Calu3 (cell line): ENCODE data around the gene SLC4A2. TPM values are rescaled to one million over a fixed set of nuclear protein-coding genes. Genes with fewer than 3 reads are reported as not detected.

Experiments
- BruUV-seq: library from RNA; stranded (reverse); fragments of 400-500 nt; replicated peaks from 2 replicates; lab custom pipeline; 2021; lab: Mats Ljungman, UMichigan
- CTCF ChIA-PET: fragments of 300-600 bp; sonication (Branson Sonifier 250); formaldehyde crosslinking; loops from one replicate; lab custom pipeline; 2022; ENCODE audit warnings: antibody characterized with exemption; lab: Charles Lee
- DNase-seq: peaks from one replicate; pipeline ENCODE4 v3.0.0; 2022
- H3K27ac Mint-ChIP-seq: one replicate; pipeline ENCODE4 v1.8.0; 2022; ENCODE audit warnings: mixed read lengths; ENCODE audit not compliant: unreplicated experiment
- H3K27me3 Mint-ChIP-seq: one replicate; pipeline ENCODE4 v1.8.0; 2022; ENCODE audit warnings: mixed read lengths; ENCODE audit not compliant: unreplicated experiment
- H3K36me3 Mint-ChIP-seq: one replicate; pipeline ENCODE4 v1.8.0; 2022; ENCODE audit warnings: mild to moderate bottlenecking, moderate library complexity, mixed read lengths; ENCODE audit not compliant: insufficient read depth, unreplicated experiment
- H3K4me1 Mint-ChIP-seq: one replicate; pipeline ENCODE4 v1.8.0; 2022; ENCODE audit warnings: mild to moderate bottlenecking, low read depth, mixed read lengths; ENCODE audit not compliant: unreplicated experiment
- H3K4me3 Mint-ChIP-seq: one replicate; pipeline ENCODE4 v1.8.0; 2022; ENCODE audit warnings: mild to moderate bottlenecking, low read depth, moderate library complexity, mixed read lengths; ENCODE audit not compliant: unreplicated experiment
- H3K9me3 Mint-ChIP-seq: one replicate; pipeline ENCODE4 v1.8.0; 2022; ENCODE audit warnings: low read depth, mixed read lengths; ENCODE audit not compliant: unreplicated experiment
- intact Hi-C: fragments of 100-400 bp; cut with micrococcal nuclease; formaldehyde crosslinking; loops from one replicate; pipeline ENCODE4 v1.10.0; 2022; ENCODE audit not compliant: unreplicated experiment
- total RNA-seq: library from RNA; stranded (reverse); gene quantifications from 2 replicates; pipeline ENCODE4 v1.2.3, GENCODE V29; 2022
- TF ChIP-seq, protein P1 (sequence below): fragments of 200-600 bp; IDR thresholded peaks from one replicate; pipeline ENCODE4 v1.8.0; 2022; ENCODE audit warnings: antibody characterized with exemption; ENCODE audit not compliant: unreplicated experiment

Gene SLC4A2
- total RNA-seq, 1 experiment from 2014 or later, result 209 TPM

DNA sequence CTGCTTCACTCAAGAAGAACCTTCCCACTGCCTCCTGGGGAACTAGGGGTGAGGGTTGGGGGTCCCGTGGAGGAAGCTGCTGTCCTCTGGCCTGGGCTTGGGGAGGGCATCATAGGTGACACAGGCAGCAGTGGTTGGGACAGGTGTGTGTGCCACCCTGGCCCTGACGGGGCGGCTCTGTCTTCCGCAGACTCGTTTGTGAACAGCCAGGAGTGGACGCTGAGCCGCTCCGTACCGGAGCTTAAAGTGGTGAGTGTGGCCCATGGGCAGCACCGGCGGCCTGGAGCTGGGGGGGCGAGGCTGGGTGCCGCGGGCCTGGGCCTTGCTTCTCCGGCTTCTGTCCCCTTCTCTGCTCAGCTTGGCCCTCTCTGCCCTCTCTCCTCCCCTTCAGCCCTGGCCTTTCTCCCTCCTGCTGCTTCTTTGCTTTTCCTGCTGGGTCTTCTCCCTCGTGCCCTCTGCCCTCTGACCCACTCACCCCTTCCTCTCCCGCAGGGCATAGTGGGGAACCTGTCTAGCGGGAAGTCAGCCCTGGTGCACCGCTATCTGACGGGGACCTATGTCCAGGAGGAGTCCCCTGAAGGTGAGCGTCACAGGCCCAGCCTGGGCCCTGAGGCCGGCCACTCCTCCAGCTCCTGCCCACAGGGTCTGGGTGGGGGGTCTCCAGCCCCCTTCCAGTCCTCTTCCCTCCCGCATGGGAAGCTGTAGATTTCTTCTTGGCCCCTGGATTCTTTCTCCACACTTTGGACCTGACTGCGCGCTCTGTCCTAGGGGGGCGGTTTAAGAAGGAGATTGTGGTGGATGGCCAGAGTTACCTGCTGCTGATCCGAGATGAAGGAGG lies 57.4 kb downstream of the SLC4A2 start:
- TF ChIP-seq, protein P1, sequence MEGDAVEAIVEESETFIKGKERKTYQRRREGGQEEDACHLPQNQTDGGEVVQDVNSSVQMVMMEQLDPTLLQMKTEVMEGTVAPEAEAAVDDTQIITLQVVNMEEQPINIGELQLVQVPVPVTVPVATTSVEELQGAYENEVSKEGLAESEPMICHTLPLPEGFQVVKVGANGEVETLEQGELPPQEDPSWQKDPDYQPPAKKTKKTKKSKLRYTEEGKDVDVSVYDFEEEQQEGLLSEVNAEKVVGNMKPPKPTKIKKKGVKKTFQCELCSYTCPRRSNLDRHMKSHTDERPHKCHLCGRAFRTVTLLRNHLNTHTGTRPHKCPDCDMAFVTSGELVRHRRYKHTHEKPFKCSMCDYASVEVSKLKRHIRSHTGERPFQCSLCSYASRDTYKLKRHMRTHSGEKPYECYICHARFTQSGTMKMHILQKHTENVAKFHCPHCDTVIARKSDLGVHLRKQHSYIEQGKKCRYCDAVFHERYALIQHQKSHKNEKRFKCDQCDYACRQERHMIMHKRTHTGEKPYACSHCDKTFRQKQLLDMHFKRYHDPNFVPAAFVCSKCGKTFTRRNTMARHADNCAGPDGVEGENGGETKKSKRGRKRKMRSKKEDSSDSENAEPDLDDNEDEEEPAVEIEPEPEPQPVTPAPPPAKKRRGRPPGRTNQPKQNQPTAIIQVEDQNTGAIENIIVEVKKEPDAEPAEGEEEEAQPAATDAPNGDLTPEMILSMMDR, result no peak
- peaks cover 16% of the 10 kb centered on the region for H3K36me3 Mint-ChIP-seq
- H3K27me3 Mint-ChIP-seq, result no peaks in the 10 kb centered on the region
- DNase-seq, result no peak
- no TSS peak for BruUV-seq
- no peaks in the 10 kb centered on the region for H3K9me3 Mint-ChIP-seq
- CTCF ChIA-PET, result interaction anchor here (0.7 to 1.6 kb wide), 2 partner anchors 7 to 88 kb away, joined by 3 to 6 read pairs; partner anchors contain the start of gene ABCB8
- no peak overlapping the region for H3K27ac Mint-ChIP-seq
- H3K4me1 Mint-ChIP-seq, result peaks cover 7% of the 10 kb centered on the region
- intact Hi-C loops, result no loop called here
- no peak overlapping the region for H3K4me3 Mint-ChIP-seq

DNA sequence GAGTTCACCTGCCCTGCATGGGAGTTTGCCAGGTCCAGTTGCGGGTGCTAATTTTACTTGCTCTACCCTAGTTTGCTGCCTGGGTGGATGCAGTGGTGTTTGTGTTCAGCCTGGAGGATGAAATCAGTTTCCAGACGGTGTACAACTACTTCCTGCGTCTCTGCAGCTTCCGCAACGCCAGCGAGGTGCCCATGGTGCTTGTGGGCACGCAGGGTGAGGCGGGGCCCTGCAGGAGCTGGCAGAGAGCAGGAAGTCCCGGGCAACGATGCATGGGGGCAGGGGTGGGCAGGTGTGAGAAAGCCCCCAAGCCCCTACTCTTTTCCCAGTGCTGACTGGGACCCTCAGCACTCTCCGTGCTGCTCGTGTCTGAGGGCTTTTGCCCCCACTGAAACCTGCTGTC lies 58.2 kb downstream of the SLC4A2 start:
- CTCF ChIA-PET, result no interaction called here
- intact Hi-C loops, result no loop called here
- no peak for DNase-seq
- H3K27me3 Mint-ChIP-seq, result no peaks in the 10 kb centered on the region
- no peaks in the 10 kb centered on the region for H3K9me3 Mint-ChIP-seq
- peaks cover 16% of the 10 kb centered on the region for H3K36me3 Mint-ChIP-seq
- BruUV-seq, result no TSS peak
- H3K4me1 Mint-ChIP-seq, result peaks cover 7% of the 10 kb centered on the region
- no peak overlapping the region for H3K27ac Mint-ChIP-seq
- H3K4me3 Mint-ChIP-seq, result no peak overlapping the region
- TF ChIP-seq, protein P1, result no peak

DNA sequence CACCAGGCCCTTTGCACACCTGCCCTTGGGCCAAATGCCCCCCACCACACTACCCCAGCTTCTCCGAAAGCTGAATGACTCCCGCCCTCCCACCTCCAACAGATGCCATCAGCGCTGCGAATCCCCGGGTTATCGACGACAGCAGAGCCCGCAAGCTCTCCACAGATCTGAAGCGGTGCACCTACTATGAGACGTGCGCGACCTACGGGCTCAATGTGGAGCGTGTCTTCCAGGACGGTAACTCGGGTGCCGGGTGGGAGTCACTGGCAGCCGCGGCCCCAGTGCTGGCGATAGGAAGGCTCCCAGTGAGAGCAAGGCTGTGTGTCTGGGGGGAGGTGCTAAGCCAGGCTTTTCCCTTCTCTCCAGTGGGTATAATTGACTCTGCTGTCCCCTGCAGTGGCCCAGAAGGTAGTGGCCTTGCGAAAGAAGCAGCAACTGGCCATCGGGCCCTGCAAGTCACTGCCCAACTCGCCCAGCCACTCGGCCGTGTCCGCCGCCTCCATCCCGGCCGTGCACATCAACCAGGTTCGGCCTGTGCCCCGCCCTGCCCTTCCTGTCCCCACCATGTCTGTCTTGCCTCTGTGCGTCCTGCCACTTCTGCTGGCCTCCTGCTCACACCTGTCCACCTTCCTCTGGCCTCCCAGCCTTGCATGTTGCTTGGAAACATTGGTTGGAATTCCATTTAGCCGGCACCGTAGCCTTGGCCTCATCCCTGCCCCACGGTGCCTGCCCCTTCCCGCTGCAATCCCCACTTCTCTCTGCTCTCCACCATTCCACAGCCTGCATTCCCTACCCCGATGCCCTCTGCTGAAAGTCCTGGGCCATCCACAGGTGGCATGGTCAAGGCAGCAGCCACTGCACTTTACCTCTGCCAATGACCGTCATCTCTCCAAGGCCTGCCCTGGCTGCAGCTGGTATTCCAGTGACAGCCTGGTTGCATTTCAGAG lies 59.0 kb downstream of the SLC4A2 start:
- H3K27me3 Mint-ChIP-seq, result no peaks in the 10 kb centered on the region
- no peaks in the 10 kb centered on the region for H3K9me3 Mint-ChIP-seq
- H3K4me3 Mint-ChIP-seq, result no peak overlapping the region
- peaks cover 7% of the 10 kb centered on the region for H3K4me1 Mint-ChIP-seq
- TF ChIP-seq, protein P1, result no peak
- DNase-seq, result no peak
- no peak overlapping the region for H3K27ac Mint-ChIP-seq
- CTCF ChIA-PET, result no interaction called here
- BruUV-seq, result no TSS peak
- peaks cover 17% of the 10 kb centered on the region for H3K36me3 Mint-ChIP-seq
- intact Hi-C loops, result no loop called here

DNA sequence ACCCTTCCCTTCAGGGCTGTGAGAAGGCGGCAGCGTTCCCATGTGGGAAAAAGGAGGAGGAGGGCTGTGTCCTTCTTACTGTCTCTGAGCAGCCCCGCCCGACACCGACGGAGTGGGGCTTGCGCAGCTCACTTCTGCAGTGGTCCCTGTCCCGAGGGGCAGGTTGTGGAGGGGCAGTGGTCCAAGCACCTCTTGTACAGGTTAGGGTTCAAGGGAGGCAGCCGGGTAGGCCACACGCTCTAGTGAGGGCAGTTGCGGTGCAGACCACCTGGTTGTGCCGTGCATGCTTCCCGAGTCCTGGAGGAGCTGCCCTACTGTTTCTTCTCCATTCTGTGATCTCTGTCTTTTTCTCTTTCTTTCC lies 59.6 kb downstream of the SLC4A2 start:
- Mint-ChIP-seq H3K27me3 (no peaks in the 10 kb centered on the region), H3K9me3 (no peaks in the 10 kb centered on the region), H3K4me1 (peaks cover 7% of the 10 kb centered on the region), H3K4me3 (no peak overlapping the region), H3K27ac (no peak overlapping the region), H3K36me3 (peaks cover 17% of the 10 kb centered on the region)
- intact Hi-C loops, result no loop called here
- no TSS peak for BruUV-seq
- CTCF ChIA-PET, result no interaction called here
- TF ChIP-seq, protein P1, result no peak
- no peak for DNase-seq
